PC-9 (cell line): ENCODE measurements around the gene FBRSL1. TPM values are rescaled to one million over a fixed set of nuclear protein-coding genes. Genes with fewer than 3 reads are reported as not detected.
"Not testable (repeated sequence)": the region's sequence is repeated elsewhere in the genome, so short reads cannot be mapped to it uniquely, and the experiment has no call there.

Experiments
- Bru-seq: library from RNA; stranded (reverse); fragments of 400-500 nt; gene quantifications from one replicate; lab custom pipeline; 2021; lab: Mats Ljungman, UMichigan
- BruChase-seq, 2 experiments: library from RNA; stranded (reverse); fragments of 400-500 nt; gene quantifications; one replicate each; lab custom pipeline; 2021; lab: Mats Ljungman, UMichigan
- BruUV-seq: library from RNA; stranded (reverse); fragments of 400-500 nt; replicated peaks from 2 replicates; lab custom pipeline; 2021; lab: Mats Ljungman, UMichigan
- CTCF ChIA-PET: fragments of 300-600 bp; sonication (Branson Sonifier 250); formaldehyde crosslinking; loops from one replicate; lab custom pipeline; 2022; ENCODE audit warnings: antibody characterized with exemption; lab: Charles Lee
- POLR2A ChIA-PET: fragments of 300-600 bp; sonication (Branson Sonifier 250); formaldehyde crosslinking; loops from one replicate; lab custom pipeline; 2022; ENCODE audit warnings: antibody characterized with exemption; ENCODE audit not compliant: unreplicated experiment; lab: Charles Lee
- DNase-seq, 2 experiments: peaks; one replicate each; pipeline versions ENCODE4 v3.0.0 to v3.0.0-alpha.2; 2015 to 2022; ENCODE audit warnings: mixed read lengths in 1 of 2
- H2AFZ ChIP-seq: fragments of 200-600 bp; sonication (generic); 2 replicates; pipeline ENCODE4 v1.8.1; 2017; ENCODE audit warnings: antibody characterized with exemption
- H3F3A ChIP-seq: fragments of 200-600 bp; sonication (generic); 2 replicates; pipeline ENCODE4 v1.8.1; 2017; ENCODE audit warnings: antibody characterized with exemption, mild to moderate bottlenecking, low read depth; ENCODE audit not compliant: insufficient read depth
- H3K27ac ChIP-seq: fragments of 200-600 bp; sonication (generic); 2 replicates; pipeline ENCODE4 v1.6.1; 2016; ENCODE audit warnings: mixed run types
- H3K27me3 ChIP-seq: fragments of 200-600 bp; sonication (generic); 2 replicates; pipeline ENCODE4 v1.6.1; 2016; ENCODE audit warnings: low read depth, mixed run types; ENCODE audit not compliant: insufficient read depth
- H3K36me3 ChIP-seq: fragments of 200-600 bp; sonication (generic); 2 replicates; pipeline ENCODE4 v1.6.1; 2016; ENCODE audit warnings: low read depth, mixed run types
- H3K4me1 ChIP-seq: fragments of 200-600 bp; sonication (generic); replicated peaks from 2 replicates; pipeline ENCODE4 v1.6.1; 2016; ENCODE audit warnings: mixed run types; ENCODE audit not compliant: insufficient read depth
- H3K4me2 ChIP-seq: fragments of 200-600 bp; sonication (generic); 2 replicates; pipeline ENCODE4 v1.6.1; 2017; ENCODE audit warnings: mixed run types
- H3K4me3 ChIP-seq: fragments of 200-600 bp; sonication (generic); 2 replicates; pipeline ENCODE4 v1.6.1; 2016; ENCODE audit warnings: mixed run types
- H3K79me2 ChIP-seq: fragments of 200-600 bp; sonication (generic); 2 replicates; pipeline ENCODE4 v1.6.1; 2017; ENCODE audit warnings: low read depth, mixed run types
- H3K9me2 ChIP-seq: fragments of 200-600 bp; sonication (generic); 2 replicates; pipeline ENCODE4 v1.8.1; 2017; ENCODE audit warnings: mild to moderate bottlenecking; ENCODE audit not compliant: insufficient read depth
- H3K9me3 ChIP-seq: fragments of 200-600 bp; sonication (generic); 2 replicates; pipeline ENCODE4 v1.8.1; 2016; ENCODE audit warnings: low read depth; ENCODE audit not compliant: insufficient read depth
- H4K20me1 ChIP-seq: fragments of 200-600 bp; sonication (generic); 2 replicates; pipeline ENCODE4 v1.8.1; 2017; ENCODE audit not compliant: insufficient read depth
- EZH2 ChIP-seq: fragments of 200-600 bp; sonication (generic); IDR thresholded peaks from 2 replicates; pipeline ENCODE4 v1.8.0; 2017; ENCODE audit warnings: antibody characterized with exemption, low read depth
- intact Hi-C: fragments of 100-400 bp; cut with micrococcal nuclease; formaldehyde crosslinking; loops from one replicate; pipeline ENCODE4 v1.10.0; 2022; ENCODE audit not compliant: unreplicated experiment
- long read RNA-seq: library from polyadenylated mRNA; stranded (forward); transcript quantifications from one replicate; pipeline ENCODE4 v2.0.0, GENCODE V29; 2022
- total RNA-seq: library from RNA; stranded (reverse); gene quantifications from 2 replicates; pipeline ENCODE4 v1.2.3, GENCODE V29; 2021
- TF ChIP-seq, protein P1 (sequence below): fragments of 200-600 bp; sonication (generic); conservative IDR thresholded peaks from 2 replicates; pipeline ENCODE4 v1.6.1; 2017; ENCODE audit warnings: mixed run types, antibody characterized with exemption, mild to moderate bottlenecking, moderate library complexity

Gene FBRSL1
- total RNA-seq (59.5 and 76.1 TPM in 2 replicates), Bru-seq, nascent RNA (percentile 50 among the genes with signal in this experiment), BruChase-seq, experiment 1, labeled RNA remaining after a 2-hour chase (percentile 53 among the genes with signal in this experiment), BruChase-seq, experiment 2, labeled RNA remaining after a 6-hour chase (percentile 65 among the genes with signal in this experiment)
- long read RNA-seq, partial matches to known transcripts = 19 of 50 reads
- long read RNA-seq, other reads (novel, unspliced or antisense) = 31 of 50 reads

DNA sequence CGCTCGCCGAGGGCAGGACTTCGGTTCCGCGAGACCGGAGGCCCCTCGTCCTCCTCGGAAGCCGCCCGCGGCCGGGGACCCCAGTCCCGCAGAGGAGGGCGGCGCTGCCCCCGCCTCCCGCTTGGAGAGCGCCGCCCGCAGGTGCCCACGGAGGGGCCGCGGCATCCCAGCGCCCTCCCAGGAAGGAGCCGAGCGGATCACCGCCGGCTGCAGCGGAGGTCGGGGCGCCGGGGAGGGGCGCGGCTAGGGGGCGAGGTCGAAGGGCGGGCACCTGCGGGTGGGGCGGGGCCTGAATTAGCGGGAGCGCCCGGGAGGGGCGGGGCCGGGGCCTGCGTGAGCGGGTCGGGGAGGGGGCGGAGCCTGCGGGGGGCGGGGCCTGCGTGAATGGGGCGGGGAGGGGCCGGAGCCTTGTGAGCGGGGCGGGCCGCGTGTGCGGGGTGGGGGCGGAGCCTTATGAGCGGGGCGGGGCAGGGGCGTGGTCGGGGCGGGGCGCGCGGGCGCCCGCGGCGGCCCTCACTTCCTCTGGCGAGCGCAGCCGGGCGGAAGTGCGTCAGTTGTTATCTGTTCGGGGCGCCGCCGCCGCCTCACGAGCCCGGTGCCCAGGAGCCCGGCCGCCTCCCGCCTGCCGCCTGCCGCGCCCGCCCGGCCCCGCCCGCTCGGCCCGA, at the start of gene FBRSL1:
TSS of gene FBRSL1 (plus strand) at position 550 of the 665 bp plus-strand sequence.
- no peak for TF ChIP-seq EZH2
- TF ChIP-seq, protein P1, sequence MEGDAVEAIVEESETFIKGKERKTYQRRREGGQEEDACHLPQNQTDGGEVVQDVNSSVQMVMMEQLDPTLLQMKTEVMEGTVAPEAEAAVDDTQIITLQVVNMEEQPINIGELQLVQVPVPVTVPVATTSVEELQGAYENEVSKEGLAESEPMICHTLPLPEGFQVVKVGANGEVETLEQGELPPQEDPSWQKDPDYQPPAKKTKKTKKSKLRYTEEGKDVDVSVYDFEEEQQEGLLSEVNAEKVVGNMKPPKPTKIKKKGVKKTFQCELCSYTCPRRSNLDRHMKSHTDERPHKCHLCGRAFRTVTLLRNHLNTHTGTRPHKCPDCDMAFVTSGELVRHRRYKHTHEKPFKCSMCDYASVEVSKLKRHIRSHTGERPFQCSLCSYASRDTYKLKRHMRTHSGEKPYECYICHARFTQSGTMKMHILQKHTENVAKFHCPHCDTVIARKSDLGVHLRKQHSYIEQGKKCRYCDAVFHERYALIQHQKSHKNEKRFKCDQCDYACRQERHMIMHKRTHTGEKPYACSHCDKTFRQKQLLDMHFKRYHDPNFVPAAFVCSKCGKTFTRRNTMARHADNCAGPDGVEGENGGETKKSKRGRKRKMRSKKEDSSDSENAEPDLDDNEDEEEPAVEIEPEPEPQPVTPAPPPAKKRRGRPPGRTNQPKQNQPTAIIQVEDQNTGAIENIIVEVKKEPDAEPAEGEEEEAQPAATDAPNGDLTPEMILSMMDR = no peak
- intact Hi-C loops = loop anchor here (2.0 kb wide), 1 partner anchor 43 kb away; no protein-coding TSS in a partner anchor
- ChIA-PET CTCF (no interaction called here), POLR2A (no interaction called here)
- Histone ChIP-seq H3K27me3 (peaks cover 43% of the 10 kb centered on the region), H3K79me2 (peaks cover 40% of the 10 kb centered on the region), H2AFZ (peak within 1 kb of the TSS; percentile 68; the same call in 1 of the 2 replicates), H3K4me3 (peak within 1 kb of the TSS; percentile 81), H3K4me2 (peak within 1 kb of the TSS; percentile 97), H3K36me3 (no peaks in the 10 kb centered on the region), H4K20me1 (peaks cover 40% of the 10 kb centered on the region), H3K27ac (no peak within 1 kb of the TSS), H3K9me2 (no peaks in the 10 kb centered on the region), H3K4me1 (peaks cover 38% of the 10 kb centered on the region), H3F3A (peaks cover 9% of the 10 kb centered on the region), H3K9me3 (no peaks in the 10 kb centered on the region)
- no TSS peak for BruUV-seq
- DNase-seq = peak; percentile 61 to 77

DNA sequence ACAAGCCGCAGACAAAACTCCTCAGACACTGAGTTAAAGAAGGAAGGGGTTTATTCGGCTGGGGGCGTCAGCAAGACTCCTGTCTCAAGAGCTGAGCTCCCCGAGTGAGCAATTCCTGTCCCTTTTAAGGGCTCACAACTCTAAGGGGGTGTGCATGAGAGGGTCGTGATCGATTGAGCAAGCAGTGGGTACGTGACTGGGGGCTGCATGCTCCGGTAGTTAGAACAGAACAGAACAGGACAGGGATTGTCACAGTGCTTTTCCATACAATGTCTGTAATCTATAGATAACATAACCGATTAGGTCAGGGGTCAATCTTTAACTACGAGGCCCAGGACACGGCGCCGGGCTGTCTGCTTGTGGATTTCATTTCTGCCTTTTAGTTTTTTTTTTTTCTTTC, 49.5 kb upstream of the FBRSL1 start:
- H3K27ac ChIP-seq, H3K4me2 ChIP-seq, H3K36me3 ChIP-seq, H3F3A ChIP-seq, H2AFZ ChIP-seq, DNase-seq, H3K9me2 ChIP-seq, H3K4me1 ChIP-seq, intact Hi-C loops, H3K79me2 ChIP-seq, H4K20me1 ChIP-seq, POLR2A ChIA-PET, BruUV-seq, H3K4me3 ChIP-seq, H3K9me3 ChIP-seq, CTCF ChIA-PET: not testable (repeated sequence)
- H3K27me3 ChIP-seq = peaks cover 65% of the 10 kb centered on the region

DNA sequence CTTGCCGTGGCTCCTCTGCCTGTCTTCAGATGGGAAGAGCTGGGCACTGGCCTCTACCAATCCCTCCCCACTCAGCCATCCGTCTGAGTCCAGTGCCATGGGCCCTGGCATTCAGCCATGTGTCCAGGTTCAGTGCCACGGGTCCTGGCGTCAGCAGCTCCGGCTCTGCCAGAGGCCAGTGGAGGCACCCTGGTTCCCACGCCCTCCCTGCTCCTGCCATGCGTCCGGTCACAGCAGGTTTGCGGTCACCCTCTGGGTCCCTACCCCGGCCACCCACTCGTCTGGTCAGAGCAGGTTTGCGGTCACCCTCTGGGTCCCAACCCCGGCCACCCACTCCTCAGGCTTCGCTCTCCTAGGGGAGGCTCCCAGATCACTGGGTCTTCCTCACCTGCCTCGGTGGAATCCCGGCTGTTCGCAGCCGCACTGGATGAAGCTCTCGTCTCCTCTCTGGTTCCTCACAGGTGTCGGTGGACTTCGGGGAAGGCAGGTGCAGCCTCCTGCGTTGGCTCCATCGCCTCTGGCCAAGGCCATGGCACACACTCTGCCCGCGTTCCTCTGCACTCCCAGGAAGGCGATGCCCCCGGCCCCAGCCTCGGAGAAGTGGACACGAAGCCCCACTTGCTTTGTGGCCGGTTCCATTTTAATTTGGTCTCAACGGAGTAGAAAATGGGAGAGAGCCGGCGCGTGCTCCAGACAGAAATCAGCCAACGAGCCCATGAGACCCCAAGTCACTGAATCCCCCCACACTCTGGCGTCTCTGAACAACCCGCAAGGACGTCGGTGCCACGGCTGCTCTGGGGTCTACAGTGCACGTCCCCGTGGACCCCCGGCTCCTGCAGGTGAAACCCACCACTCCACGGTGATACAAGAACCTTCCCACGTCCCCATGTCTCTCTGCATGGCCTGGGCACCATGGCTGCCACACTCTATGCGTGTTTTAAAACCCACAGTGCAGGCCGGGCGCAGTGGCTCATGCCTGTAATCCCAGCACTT, 47.8 kb upstream of the FBRSL1 start:
- Histone ChIP-seq H3K4me3 (no peak overlapping the region), H3K36me3 (no peaks in the 10 kb centered on the region), H3K4me1 (peaks cover 4% of the 10 kb centered on the region; the same call in 1 of the 2 replicates), H3F3A (peaks cover 15% of the 10 kb centered on the region), H3K4me2 (no peak overlapping the region), H3K9me3 (peaks cover 4% of the 10 kb centered on the region; the same call in 1 of the 2 replicates), H2AFZ (no peak overlapping the region), H3K9me2 (no peaks in the 10 kb centered on the region), H4K20me1 (no peaks in the 10 kb centered on the region), H3K27ac (no peak overlapping the region), H3K27me3 (peaks cover 48% of the 10 kb centered on the region), H3K79me2 (no peaks in the 10 kb centered on the region)
- no peak for TF ChIP-seq EZH2
- TF ChIP-seq, protein P1 = no peak
- ChIA-PET POLR2A (no interaction called here), CTCF (no interaction called here)
- DNase-seq = no peak
- intact Hi-C loops = no loop called here
- no TSS peak for BruUV-seq
